ENCODE data around the gene NDUFB1. TPM values are rescaled to one million over a fixed set of nuclear protein-coding genes. Genes with fewer than 3 reads are reported as not detected.

Gene NDUFB1
- total RNA-seq, 1 donor from 2014 or later, result 867 TPM

GRCh38 chr14:92106143-92106926 lies 15.2 kb downstream of the NDUFB1 start, which contains the start of gene ATXN3:
Gene ATXN3, minus strand, starts transcription at chr14:92106582. Its CDS starts 30 bp downstream, at chr14:92106552.
- peak; percentile 90 to 98 for DNase-seq (ENCODE audit: low spot score in 2 of 2)
- no peaks in the 10 kb centered on the region for H3K27me3 ChIP-seq
- intact Hi-C loops (cut with DNase I), result loop anchor here (1.0 to 10.0 kb wide), 5 partner anchors 15 to 594 kb away; partner anchors contain the start of genes CPSF2, NDUFB1, PPP4R3A and TRIP11
- H3K4me1 ChIP-seq, result peaks cover 4 to 15% of the 10 kb centered on the region in 2 donors
- no peaks in the 10 kb centered on the region for H3K9me3 ChIP-seq
- TF ChIP-seq, protein P1, sequence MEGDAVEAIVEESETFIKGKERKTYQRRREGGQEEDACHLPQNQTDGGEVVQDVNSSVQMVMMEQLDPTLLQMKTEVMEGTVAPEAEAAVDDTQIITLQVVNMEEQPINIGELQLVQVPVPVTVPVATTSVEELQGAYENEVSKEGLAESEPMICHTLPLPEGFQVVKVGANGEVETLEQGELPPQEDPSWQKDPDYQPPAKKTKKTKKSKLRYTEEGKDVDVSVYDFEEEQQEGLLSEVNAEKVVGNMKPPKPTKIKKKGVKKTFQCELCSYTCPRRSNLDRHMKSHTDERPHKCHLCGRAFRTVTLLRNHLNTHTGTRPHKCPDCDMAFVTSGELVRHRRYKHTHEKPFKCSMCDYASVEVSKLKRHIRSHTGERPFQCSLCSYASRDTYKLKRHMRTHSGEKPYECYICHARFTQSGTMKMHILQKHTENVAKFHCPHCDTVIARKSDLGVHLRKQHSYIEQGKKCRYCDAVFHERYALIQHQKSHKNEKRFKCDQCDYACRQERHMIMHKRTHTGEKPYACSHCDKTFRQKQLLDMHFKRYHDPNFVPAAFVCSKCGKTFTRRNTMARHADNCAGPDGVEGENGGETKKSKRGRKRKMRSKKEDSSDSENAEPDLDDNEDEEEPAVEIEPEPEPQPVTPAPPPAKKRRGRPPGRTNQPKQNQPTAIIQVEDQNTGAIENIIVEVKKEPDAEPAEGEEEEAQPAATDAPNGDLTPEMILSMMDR (IDR thresholded peaks at IDR 0.05), result peak; percentile 62 to 83 (median 79)
- peak within 1 kb of the TSS; percentile 93 for H3K27ac ChIP-seq
- H3K36me3 ChIP-seq, result no peaks in the 10 kb centered on the region
- peak within 1 kb of the TSS; percentile 89 to 90 for H3K4me3 ChIP-seq

DNA sequence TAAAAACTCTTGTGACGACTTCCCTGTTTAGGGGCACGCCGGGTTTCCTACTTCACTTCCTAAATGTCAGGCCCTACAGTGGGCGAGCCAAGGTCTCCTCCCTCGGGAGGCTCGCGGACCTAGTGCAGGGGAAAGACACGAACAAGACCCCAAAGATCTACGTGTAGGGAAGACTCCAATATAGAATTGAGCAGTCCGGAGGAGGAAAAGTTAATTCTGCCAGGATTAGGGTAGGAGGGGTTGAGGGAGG lies 15.7 kb downstream of the NDUFB1 start:
- H3K9me3 ChIP-seq, result no peaks in the 10 kb centered on the region
- H3K4me3 ChIP-seq, result peak overlapping the region; percentile 89 to 90
- intact Hi-C loops (cut with DNase I), result loop anchor here (1.0 to 10.0 kb wide), 5 partner anchors 15 to 594 kb away; partner anchors contain the start of genes CPSF2, NDUFB1, PPP4R3A and TRIP11
- no peaks in the 10 kb centered on the region for H3K36me3 ChIP-seq
- H3K27me3 ChIP-seq, result no peaks in the 10 kb centered on the region
- H3K27ac ChIP-seq, result peak overlapping the region; percentile 93
- DNase-seq (ENCODE audit: low spot score in 2 of 2), result peak in 1 of 2 donors; percentile 83
- TF ChIP-seq, protein P1 (IDR thresholded peaks at IDR 0.05), result no peak
- H3K4me1 ChIP-seq, result peaks cover 4 to 18% of the 10 kb centered on the region in 2 donors

DNA sequence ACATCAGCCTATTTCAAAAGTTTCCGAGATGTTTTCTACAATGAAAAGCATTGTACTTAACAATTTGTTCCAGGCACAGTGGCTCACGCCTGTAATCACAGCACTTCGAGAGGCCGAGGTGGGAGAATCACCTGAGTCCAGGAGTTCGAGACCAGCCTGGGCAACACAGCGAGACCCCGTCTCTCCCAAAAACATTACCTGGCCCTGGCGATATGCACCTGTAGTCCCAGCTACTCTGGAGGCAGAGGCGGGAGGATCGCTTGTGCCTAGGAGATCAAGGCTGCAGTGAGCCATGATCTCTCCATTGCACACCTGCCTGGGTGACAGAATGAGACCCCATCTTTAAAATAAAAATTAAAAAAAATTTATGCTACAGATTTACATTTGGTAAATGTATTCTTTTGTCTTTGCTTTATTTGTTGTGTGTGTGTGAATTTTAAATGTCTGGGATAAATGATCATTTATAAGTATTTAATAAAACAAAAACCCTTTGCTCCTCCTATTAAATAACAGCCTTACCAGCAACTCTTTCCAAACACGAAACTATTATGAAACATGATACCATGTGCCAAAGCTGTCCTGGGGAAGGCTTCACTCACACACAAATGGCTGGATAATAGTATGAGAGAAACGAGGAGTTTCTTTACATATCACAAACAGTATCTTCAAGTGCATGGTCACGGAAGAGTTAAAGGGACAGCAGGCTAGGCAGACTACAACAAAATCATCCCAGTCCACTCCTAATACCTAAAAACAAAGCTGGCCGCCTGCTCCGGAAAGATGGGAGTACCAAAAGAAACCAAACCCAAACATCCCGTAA lies 16.2 kb downstream of the NDUFB1 start:
- intact Hi-C loops (cut with DNase I), result loop anchor here (5.0 to 10.0 kb wide), 3 partner anchors 180 to 593 kb away; partner anchors contain the start of gene PPP4R3A
- Histone ChIP-seq H3K4me1 (peaks cover 4 to 23% of the 10 kb centered on the region in 2 donors), H3K27me3 (no peaks in the 10 kb centered on the region), H3K36me3 (no peaks in the 10 kb centered on the region), H3K4me3 (peak overlapping the region; percentile 89 to 90), H3K9me3 (no peaks in the 10 kb centered on the region), H3K27ac (peak overlapping the region; percentile 93)
- TF ChIP-seq, protein P1 (IDR thresholded peaks at IDR 0.05), result no peak
- DNase-seq (ENCODE audit: low spot score in 2 of 2), result no peak

- no peak overlapping the region for H3K4me3 ChIP-seq
- H3K9me3 ChIP-seq, result no peaks in the 10 kb centered on the region
- DNase-seq (ENCODE audit: low spot score in 2 of 2), result no peak
- TF ChIP-seq, protein P1 (IDR thresholded peaks at IDR 0.05), result no peak
- H3K36me3 ChIP-seq, result no peaks in the 10 kb centered on the region
- H3K27ac ChIP-seq, result no peak overlapping the region
- intact Hi-C loops (cut with DNase I), result loop anchor here (10.0 kb wide), 1 partner anchor 179 kb away; no protein-coding TSS in a partner anchor
- no peaks in the 10 kb centered on the region for H3K27me3 ChIP-seq
- H3K4me1 ChIP-seq, result peaks cover 4 to 23% of the 10 kb centered on the region in 2 donors
These were observed 18.0 kb downstream of the NDUFB1 start for GRCh38 chr14:92103363-92103989.

DNA sequence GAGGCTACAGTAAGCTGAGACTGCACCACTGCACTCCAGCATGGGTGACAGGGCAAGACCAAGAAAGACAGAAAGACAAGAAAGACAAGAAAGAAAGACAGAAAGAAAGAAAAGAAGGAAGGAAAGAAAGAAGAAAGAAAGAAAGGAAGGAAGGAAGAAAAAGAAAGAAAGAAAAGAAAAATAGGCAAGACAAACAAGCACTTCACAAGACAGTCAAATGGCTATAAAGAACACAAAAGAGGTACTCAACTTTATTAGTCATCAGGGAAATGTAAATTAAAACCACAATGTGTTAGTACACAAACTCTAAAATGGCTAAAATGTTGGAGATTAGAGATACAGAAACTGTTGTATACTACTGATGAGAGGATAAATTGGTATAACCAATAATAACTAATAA lies 21.7 kb downstream of the NDUFB1 start:
- intact Hi-C loops (cut with DNase I), result loop anchor here (10.0 kb wide), 1 partner anchor 175 kb away; no protein-coding TSS in a partner anchor
- TF ChIP-seq, protein P1 (IDR thresholded peaks at IDR 0.05), result no peak
- no peak overlapping the region for H3K4me3 ChIP-seq
- no peaks in the 10 kb centered on the region for H3K27me3 ChIP-seq
- no peak for DNase-seq (ENCODE audit: low spot score in 2 of 2)
- H3K36me3 ChIP-seq, result peaks cover 11 to 14% of the 10 kb centered on the region in 2 donors
- no peaks in the 10 kb centered on the region for H3K9me3 ChIP-seq
- no peak overlapping the region for H3K27ac ChIP-seq
- H3K4me1 ChIP-seq, result peaks cover 0 to 17% of the 10 kb centered on the region in 2 donors
